ENCODE measurements around the gene LMBRD2. TPM values are rescaled to one million over a fixed set of nuclear protein-coding genes. Genes with fewer than 3 reads are reported as not detected.
"Not testable (repeated sequence)": the region's sequence is repeated elsewhere in the genome, so short reads cannot be mapped to it uniquely, and the experiment has no call there.

LMBRD2 gene
- total RNA-seq, 4 donors from 2014 or later: 8.3 to 16.7 (median 13.2) TPM

- Histone ChIP-seq H3K4me3 (no peak overlapping the region), H3K36me3 (peaks cover 0 to 56% of the 10 kb centered on the region in 2 donors), H3K27me3 (no peaks in the 10 kb centered on the region), H3K27ac (no peak overlapping the region), H3K4me1 (no peaks in the 10 kb centered on the region), H3K9me3 (no peaks in the 10 kb centered on the region)
- ATAC-seq: no peak
- no peak for TF ChIP-seq CTCF (IDR thresholded peaks at IDR 0.05)
- TF ChIP-seq POLR2A (IDR thresholded peaks at IDR 0.05): no peak
- no peak for TF ChIP-seq POLR2AphosphoS5 (IDR thresholded peaks at IDR 0.05)
- TF ChIP-seq EP300 (IDR thresholded peaks at IDR 0.05): no peak
These were observed 15.1 kb downstream of the LMBRD2 start for GRCh38 chr5:36136581-36136980.

- Histone ChIP-seq H3K27me3 (no peaks in the 10 kb centered on the region), H3K36me3 (peaks cover 0 to 51% of the 10 kb centered on the region in 2 donors), H3K4me3 (no peak overlapping the region), H3K4me1 (no peaks in the 10 kb centered on the region), H3K9me3 (no peaks in the 10 kb centered on the region), H3K27ac (no peak overlapping the region)
- no peak for ATAC-seq
- WGBS, 2 donors (ENCODE audit: low coverage in 1 of 2): 90 to 97% methylated on average over 3 of the region's 3 CpGs
- no peak for TF ChIP-seq EP300 (IDR thresholded peaks at IDR 0.05)
- no peak for TF ChIP-seq POLR2AphosphoS5 (IDR thresholded peaks at IDR 0.05)
- no peak for TF ChIP-seq CTCF (IDR thresholded peaks at IDR 0.05)
- TF ChIP-seq POLR2A (IDR thresholded peaks at IDR 0.05): no peak
These were observed 15.7 kb downstream of the LMBRD2 start for GRCh38 chr5:36135988-36136387.

- Histone ChIP-seq H3K36me3 (peaks cover 0 to 47% of the 10 kb centered on the region in 2 donors), H3K9me3 (peaks cover 0 to 13% (median 0%) of the 10 kb centered on the region in 3 donors)
- H3K4me1 ChIP-seq, H3K27me3 ChIP-seq, H3K27ac ChIP-seq, ATAC-seq, H3K4me3 ChIP-seq: not testable (repeated sequence)
- WGBS, 2 donors (ENCODE audit: low coverage in 1 of 2): 100% methylated on average over 1 of the region's 1 CpG; no CpG with 5 or more reads in 1 of the 2 donors
These were observed 18.7 kb downstream of the LMBRD2 start for GRCh38 chr5:36133009-36133408.

GRCh38 chr5:36129666-36130065, 22.0 kb downstream of the LMBRD2 start:
- H3K9me3 ChIP-seq: peaks cover 0 to 13% (median 0%) of the 10 kb centered on the region in 3 donors
- H3K4me3 ChIP-seq, H3K4me1 ChIP-seq, H3K27ac ChIP-seq, ATAC-seq, H3K27me3 ChIP-seq: not testable (repeated sequence)
- peaks cover 0 to 42% of the 10 kb centered on the region in 2 donors for H3K36me3 ChIP-seq
- WGBS, 2 donors (ENCODE audit: low coverage in 1 of 2): 95 to 100% methylated on average over 1 to 5 of the region's 5 CpGs

- WGBS, 2 donors (ENCODE audit: low coverage in 1 of 2): 95% methylated on average over 1 of the region's 1 CpG; no CpG with 5 or more reads in 1 of the 2 donors
- Histone ChIP-seq H3K9me3 (peaks cover 0 to 13% (median 0%) of the 10 kb centered on the region in 3 donors), H3K27ac (no peak overlapping the region), H3K4me1 (no peaks in the 10 kb centered on the region), H3K27me3 (no peaks in the 10 kb centered on the region), H3K36me3 (peaks cover 0 to 38% of the 10 kb centered on the region in 2 donors), H3K4me3 (no peak overlapping the region)
- TF ChIP-seq EP300 (IDR thresholded peaks at IDR 0.05) (no peak), POLR2A (IDR thresholded peaks at IDR 0.05) (no peak), CTCF (IDR thresholded peaks at IDR 0.05) (no peak), POLR2AphosphoS5 (IDR thresholded peaks at IDR 0.05) (no peak)
- ATAC-seq: no peak
These were observed 22.9 kb downstream of the LMBRD2 start for GRCh38 chr5:36128795-36129194.

- H3K27ac ChIP-seq: no peak overlapping the region
- ATAC-seq: no peak
These were observed 25.8 kb downstream of the LMBRD2 start for GRCh38 chr5:36125868-36126267.

More at GRCh38 chr5:36125868-36126267, 25.8 kb downstream of the LMBRD2 start:
- Histone ChIP-seq H3K4me1 (no peaks in the 10 kb centered on the region), H3K4me3 (no peak overlapping the region), H3K9me3 (peaks cover 0 to 13% (median 0%) of the 10 kb centered on the region in 3 donors), H3K36me3 (peaks cover 0 to 55% of the 10 kb centered on the region in 2 donors), H3K27me3 (no peaks in the 10 kb centered on the region)
- WGBS, 2 donors (ENCODE audit: low coverage in 1 of 2): 83 to 100% methylated on average over 1 of the region's 1 CpG
- no peak for TF ChIP-seq EP300 (IDR thresholded peaks at IDR 0.05)
- TF ChIP-seq POLR2A (IDR thresholded peaks at IDR 0.05): no peak
- no peak for TF ChIP-seq CTCF (IDR thresholded peaks at IDR 0.05)
- TF ChIP-seq POLR2AphosphoS5 (IDR thresholded peaks at IDR 0.05): no peak

Measured in gastroesophageal sphincter (tissue), 4 donors.